NCI-H2081 treated with DMSO at 0.1 percent for 48 hours (cell line): ENCODE data around the gene VWA7.
"Not testable (repeated sequence)": the region's sequence is repeated elsewhere in the genome, so short reads cannot be mapped to it uniquely, and the experiment has no call there.

Experiments
- DNase-seq: peaks from one replicate; lab custom pipeline; 2025; lab: John Stamatoyannopoulos, UW

VWA7 gene, protein sequence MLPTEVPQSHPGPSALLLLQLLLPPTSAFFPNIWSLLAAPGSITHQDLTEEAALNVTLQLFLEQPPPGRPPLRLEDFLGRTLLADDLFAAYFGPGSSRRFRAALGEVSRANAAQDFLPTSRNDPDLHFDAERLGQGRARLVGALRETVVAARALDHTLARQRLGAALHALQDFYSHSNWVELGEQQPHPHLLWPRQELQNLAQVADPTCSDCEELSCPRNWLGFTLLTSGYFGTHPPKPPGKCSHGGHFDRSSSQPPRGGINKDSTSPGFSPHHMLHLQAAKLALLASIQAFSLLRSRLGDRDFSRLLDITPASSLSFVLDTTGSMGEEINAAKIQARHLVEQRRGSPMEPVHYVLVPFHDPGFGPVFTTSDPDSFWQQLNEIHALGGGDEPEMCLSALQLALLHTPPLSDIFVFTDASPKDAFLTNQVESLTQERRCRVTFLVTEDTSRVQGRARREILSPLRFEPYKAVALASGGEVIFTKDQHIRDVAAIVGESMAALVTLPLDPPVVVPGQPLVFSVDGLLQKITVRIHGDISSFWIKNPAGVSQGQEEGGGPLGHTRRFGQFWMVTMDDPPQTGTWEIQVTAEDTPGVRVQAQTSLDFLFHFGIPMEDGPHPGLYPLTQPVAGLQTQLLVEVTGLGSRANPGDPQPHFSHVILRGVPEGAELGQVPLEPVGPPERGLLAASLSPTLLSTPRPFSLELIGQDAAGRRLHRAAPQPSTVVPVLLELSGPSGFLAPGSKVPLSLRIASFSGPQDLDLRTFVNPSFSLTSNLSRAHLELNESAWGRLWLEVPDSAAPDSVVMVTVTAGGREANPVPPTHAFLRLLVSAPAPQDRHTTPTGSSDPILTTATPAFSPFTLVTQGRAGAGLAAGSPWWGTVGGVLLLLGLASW

DNA sequence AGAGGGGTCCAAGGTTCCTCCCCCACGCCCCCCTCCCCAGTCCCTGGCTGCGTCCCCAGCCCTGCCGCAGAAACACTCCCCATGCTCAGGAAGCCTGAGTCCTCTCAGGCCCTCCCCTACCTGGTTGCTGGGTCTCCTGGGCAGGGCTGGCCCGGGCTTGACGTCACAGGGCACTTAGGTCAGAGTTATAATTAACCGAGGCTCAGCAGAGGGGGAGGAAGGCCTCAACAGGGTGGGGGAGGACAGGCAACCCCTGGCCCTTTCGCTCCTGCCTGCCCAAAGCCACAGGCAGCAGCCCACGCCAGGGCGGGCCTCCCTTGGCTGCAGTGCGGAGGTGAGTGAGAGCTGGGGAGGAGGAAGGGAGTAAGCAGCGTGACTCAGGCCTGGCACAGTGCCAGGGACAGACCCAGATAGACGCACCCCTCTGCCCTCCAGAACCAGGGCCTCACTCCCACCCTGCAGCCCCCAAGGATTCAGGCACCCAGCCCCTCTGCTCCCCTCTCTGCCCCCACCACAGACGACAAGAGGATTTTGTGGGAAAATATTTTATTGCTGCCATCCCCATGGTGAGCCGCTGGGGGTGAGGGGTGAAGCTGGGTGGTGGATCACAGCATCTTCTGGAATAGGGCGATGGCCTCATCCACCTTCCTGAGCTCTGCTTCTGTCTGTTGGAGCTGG is at the start of gene VWA7:
TSS of gene VWA7 (minus strand) at position 340 of the 678 bp plus-strand sequence. CDS start 549 bp downstream, outside the sequence.
- DNase-seq, result no peak

DNA sequence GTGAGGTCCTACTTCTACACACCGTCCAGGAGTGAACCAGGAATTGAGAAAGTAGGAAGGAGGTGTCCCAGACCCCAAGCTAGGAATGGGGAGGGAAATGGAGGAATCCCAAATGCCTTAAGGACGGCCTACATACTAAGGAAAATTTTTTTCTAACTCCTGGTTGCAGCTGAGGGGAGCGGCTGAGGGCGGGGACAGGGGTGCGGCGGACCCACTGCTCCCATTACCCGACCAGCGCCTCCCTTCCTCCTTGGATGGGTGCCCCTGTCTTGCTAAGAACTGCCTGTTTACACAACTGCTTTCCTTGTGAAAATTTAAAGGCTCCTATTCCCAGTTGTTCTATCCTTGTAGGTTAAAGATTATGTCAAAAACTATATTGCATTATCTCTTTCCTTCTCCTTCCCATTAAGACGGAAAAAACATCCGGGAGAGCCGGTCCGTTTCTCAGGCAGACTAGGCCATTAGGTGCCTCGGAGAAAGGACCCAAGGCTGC is 49.7 kb upstream of the VWA7 start:
- no peak for DNase-seq

DNA sequence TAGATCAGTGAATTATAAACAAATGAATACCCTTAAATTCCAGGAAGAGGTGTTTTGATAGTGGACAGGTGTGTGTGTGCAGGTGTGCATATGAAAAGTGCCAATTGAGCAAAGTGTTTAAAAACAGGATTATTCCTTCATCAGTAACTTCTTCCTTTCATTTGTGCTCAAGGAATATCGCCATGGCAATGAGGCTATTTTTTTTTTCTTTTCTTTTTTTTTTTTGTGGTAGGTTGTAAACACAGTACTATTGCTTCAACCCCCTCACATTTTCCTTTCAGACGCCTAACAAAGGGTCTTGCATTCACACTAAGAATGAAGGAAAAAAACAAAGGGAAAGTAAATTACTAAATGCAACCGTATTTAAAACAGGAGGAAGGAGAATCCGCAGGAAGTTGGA is 48.4 kb upstream of the VWA7 start:
- no peak for DNase-seq

DNA sequence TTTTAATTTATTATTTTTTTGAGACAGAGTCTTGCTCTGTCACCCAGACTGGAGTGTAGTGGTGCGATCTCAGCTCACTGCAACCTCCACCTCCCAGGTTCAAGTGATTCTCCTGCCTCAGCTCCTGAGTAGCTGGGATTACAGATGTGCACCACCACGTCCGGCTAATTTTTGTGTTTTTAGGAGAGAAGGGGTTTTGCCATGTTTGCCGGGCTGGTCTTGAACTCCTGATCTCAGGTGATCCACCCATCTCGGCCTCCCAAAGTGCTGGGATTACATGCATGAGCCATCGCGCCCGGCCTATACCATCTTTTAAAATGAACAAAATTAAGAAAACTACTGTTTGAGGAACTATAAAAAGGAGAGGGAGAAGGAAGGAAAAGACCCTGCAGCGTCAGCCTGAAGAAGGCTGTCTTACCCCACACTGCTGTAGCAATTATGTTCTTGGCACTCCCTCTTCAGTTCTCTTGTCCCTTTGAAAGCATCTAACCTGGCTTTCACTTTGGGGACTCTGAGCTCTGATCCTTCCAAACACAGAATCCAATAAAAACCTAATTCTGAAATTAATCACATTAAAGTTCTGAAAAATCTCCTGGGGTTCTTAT is 46.6 kb upstream of the VWA7 start:
- not testable (repeated sequence) for DNase-seq

DNA sequence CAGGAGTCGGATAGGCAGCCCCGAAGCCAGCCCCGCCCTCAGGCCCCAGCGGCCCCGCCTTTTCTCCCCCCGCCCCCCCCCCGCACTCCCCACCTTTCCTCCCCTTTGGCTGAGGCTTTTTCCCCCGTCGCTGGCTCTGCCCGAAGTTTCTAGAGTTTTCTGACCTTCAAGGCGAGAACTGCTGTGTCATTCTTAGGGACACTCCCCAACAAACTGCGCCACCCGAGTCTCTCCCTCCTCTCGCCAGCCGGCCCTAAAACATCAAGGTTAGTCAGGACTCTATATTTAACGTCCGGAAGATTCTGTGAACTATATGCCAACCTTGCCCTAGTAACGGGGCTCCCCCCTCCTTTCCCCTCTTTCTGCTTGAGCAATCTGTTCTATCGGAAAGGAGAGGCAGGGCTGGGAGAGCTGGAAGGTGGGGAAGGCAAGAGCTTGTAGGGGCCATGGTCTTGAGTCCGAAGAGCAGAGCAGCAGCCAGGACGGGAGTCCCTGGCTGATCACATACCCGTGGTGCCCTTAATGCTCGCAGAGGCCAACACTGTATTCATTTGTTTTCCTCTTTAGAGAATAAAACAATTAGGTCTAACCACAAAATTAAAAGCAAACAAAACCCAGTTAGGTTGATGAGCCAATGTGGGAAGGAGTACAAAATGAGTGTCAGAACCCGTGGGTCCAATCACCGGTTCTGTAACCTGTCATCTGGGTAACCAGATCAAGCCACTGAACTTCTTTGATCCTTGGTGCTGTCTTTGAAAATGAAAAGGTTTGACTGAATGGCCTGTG is 45.1 kb upstream of the VWA7 start:
- DNase-seq, result no peak

DNA sequence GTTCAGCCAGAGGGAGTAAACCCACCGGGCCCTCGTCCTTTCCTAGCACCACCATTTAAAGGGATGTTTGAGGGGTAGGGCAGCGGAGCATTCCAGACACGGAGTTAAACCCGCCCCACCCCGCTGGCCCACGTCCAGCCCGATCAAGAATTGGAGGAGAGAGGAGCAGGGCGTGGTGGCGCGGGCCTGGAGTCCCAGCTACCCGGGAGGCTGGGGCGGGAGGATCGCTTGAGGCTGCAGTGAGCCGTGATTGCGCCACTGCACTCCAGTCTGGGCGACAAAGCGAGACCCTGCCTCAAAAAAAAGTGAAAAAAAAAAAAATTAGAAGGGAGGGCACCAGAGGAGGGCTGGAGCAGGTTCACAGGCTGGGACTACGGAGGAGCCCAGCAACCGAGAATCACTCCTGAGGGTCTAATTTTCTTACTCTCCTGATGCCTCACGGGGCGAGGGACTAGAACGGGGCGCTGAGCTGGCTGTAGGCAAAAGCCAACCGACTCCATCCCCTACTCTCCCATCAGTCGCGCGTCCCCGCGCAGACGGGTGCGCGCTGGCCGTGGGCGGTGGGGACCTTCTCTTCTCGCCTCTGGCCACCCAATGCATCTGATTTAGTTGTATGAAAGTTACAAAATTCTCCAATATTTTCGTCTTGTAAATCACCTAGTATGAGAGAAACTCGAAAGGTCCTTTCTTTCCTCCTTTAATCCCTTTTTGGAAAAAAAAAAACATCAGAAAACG is 44.3 kb upstream of the VWA7 start:
- no peak for DNase-seq

DNA sequence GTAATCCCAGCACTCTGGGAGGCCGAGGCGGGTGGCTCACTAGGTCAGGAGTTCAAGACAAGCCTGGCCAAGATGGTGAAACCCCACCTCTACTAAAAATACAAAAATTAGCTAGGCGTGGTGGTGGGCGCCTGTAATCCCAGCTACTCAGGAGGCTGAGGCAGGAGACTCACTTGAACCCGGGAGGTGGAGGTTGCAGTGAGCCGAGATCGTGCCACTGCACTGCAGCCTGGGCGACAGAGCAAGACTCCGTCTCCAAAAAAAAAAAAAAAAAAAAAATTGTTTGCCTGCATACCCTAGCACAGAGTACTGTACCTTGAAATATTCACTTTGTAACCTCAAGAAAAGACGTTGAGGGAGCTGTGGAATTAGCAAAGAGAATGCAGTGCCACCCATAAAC is 43.3 kb upstream of the VWA7 start:
- DNase-seq, result not testable (repeated sequence)

DNA sequence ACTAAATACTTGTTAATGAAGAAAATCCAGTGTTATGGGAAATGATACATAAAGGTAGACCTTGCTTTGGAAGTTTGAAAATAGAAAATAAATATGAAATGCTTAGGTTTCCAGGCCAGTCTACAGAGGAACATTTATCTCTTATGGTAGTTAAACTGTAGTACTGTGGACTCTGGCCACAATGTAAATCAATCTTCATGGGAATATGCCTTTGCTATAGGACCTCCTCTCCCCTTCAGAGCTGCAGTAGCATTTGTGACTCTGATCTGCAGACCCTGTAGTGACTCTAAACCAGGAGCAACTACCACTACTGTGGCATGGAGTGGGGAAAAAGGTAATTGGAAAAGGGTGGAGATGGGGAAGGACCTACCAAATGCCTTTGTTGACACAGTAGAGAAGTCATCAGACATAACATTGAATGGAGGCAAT is 42.8 kb upstream of the VWA7 start:
- DNase-seq, result no peak

DNA sequence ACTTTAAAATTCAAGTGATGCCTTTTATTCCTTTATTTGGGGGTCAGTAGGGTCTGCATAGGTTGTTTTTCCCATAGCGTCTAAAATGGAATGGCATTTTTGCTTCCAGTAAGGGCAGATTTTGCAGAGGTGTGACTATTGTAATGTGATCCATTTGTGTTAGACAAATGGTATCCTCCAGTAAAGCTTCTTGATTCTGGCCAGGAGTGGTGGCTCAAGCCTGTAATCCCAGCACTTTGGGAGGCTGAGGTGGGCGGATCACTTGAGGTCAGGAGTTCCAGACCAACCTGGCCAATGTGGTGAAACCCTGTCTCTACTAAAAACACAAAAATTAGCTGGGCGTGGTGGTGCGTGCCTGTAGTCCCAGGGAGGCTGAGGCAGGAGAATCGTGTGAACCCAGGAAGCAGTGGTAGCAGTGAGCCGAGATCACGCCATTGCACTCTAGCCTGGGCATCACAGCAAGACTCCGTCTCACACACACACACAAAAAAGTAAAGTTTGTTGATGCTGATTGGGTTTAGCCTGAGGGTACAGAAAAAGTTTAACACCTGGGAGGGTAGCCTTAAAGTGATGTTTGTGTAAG is 40.9 kb upstream of the VWA7 start:
- DNase-seq, result not testable (repeated sequence)

DNA sequence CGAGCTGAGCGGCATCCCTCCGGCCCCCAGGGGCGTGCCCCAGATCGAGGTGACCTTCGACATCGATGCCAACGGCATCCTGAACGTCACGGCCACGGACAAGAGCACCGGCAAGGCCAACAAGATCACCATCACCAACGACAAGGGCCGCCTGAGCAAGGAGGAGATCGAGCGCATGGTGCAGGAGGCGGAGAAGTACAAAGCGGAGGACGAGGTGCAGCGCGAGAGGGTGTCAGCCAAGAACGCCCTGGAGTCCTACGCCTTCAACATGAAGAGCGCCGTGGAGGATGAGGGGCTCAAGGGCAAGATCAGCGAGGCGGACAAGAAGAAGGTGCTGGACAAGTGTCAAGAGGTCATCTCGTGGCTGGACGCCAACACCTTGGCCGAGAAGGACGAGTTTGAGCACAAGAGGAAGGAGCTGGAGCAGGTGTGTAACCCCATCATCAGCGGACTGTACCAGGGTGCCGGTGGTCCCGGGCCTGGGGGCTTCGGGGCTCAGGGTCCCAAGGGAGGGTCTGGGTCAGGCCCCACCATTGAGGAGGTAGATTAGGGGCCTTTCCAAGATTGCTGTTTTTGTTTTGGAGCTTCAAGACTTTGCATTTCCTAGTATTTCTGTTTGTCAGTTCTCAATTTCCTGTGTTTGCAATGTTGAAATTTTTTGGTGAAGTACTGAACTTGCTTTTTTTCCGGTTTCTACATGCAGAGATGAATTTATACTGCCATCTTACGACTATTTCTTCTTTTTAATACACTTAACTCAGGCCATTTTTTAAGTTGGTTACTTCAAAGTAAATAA is 40.2 kb upstream of the VWA7 start:
- DNase-seq, result not testable (repeated sequence)

DNA sequence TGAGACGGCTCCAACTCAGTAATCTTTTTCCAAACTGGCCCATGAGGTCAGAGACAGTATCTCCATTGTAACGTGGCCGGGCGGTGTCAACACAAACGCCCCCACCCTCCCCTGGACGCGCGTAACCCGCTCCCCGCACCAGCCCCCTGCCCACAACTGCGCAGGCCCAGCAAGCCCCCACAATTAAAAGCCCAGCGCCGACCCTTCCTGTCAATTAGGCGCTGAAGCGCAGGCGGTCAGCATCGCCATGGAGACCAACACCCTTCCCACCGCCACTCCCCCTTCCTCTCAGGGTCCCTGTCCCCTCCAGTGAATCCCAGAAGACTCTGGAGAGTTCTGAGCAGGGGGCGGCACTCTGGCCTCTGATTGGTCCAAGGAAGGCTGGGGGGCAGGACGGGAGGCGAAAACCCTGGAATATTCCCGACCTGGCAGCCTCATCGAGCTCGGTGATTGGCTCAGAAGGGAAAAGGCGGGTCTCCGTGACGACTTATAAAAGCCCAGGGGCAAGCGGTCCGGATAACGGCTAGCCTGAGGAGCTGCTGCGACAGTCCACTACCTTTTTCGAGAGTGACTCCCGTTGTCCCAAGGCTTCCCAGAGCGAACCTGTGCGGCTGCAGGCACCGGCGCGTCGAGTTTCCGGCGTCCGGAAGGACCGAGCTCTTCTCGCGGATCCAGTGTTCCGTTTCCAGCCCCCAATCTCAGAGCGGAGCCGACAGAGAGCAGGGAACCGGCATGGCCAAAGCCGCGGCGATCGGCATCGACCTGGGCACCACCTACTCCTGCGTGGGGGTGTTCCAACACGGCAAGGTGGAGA is 38.1 kb upstream of the VWA7 start, which contains the start of the genes HSPA1A and HSPA1L:
TSS of gene HSPA1A (plus strand) at position 519 of the 814 bp plus-strand sequence. CDS start at position 733, 214 bp downstream.
TSS of gene HSPA1L (minus strand) at position 259 of the 814 bp plus-strand sequence. CDS start 3,311 bp downstream, outside the sequence.
- DNase-seq, result peak; percentile 58

DNA sequence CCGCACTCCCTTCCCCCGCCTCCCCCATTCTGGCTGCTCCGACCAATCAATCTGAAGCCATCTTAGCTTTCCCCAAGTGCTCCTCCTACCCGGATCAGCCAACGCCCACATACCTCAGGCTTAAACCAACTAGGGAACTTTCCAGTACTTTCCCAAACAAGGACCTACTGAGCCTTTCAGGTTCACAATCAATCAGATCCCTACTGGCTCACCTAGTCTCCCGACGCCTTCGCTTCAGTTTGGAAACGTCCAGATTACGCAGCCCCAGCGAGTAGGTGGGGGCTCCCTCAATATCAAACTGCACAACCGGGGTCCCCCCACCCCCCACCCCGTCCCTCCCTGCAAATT is 37.5 kb upstream of the VWA7 start:
- DNase-seq, result peak; percentile 69

DNA sequence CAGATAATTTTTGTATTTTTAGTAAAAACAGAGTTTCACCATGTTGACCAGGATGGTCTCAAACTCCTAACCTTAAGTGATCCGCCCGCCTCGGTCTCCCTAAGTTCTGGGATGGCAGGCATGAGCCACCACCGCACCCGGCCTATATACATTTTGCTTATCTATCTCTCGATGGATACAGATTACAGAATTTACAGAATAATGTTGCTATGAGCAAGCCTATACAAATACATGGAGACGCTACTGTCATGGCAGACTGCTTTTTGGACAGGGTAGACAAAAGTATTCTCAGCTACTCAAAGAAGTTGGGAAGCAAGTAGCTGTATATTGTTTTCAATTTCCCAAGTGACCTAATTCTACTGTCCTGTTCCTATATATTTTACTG is 36.3 kb upstream of the VWA7 start:
- no peak for DNase-seq

DNA sequence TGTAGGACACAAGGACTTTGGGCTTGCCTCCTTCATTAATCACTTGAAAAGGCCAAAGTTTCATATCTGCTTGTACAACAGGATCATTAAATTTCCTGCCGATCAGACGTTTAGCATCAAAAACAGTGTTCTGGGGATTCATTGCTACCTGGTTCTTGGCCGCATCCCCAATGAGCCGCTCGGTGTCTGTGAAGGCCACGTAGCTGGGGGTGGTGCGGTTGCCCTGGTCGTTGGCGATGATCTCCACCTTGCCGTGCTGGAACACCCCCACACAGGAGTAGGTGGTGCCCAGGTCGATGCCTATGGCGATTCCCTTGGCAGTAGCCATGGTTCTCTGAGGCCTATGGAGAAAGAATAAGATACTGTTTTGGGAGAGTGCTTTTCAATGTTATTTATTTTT is 34.5 kb upstream of the VWA7 start:
- no peak for DNase-seq

DNA sequence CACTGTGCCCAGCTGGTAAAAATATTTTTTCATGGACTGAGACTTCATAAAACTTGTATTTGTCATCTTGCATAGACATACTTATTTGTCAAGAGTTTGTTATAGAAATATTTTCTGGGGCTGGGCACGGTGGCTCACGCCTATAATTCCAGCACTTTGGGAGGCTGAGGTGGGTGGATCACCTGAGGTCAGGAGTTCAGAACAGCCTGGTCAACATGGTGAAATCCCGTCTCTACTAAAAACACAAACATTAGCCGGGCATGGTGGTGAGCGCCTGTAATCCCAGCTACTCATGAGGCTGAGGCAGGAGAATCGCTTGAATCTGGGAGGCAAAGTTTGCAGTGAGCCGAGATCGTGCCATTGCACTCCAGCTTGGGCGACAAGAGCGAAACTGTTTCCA is 31.5 kb upstream of the VWA7 start:
- DNase-seq, result not testable (repeated sequence)

DNA sequence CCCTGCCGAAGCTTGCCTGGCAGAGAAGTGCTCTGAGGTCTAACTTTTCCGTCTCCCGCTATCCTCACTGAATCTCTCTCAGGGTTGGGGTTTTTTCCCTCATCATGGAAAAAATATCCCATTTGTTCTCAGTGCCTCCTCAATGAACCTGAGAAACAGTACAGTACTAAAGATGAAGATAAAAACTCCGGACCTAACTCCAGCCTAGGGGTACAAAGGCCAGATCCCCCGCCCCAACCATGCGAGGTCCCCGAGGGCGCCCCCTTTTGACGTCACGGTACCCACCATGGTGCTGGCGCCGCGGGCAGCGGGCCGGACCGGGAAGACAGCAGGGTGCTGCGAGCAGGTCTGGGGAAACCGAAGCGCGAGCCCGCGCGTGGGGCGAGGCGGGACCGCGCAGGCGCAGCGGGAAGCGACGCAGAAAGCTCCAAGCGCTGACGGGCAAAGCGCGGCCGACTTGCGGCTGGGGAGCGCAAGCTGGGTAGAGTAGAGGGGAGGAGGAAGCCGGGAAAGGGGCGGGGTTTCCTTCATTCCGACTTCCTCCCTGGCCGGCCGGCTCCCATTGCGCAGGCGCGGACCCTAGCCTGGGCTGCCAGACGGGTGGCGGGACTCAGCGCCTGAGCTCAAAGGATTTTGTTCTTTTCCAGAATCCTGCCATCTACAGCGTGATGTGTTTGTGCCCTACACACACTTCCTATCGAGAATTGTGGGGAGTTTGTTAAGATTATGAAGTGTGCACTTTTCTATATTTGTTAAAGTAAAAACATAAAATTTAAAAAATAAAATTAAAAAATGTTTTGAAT is 29.5 kb upstream of the VWA7 start, which contains the start of gene LSM2:
TSS of gene LSM2 (minus strand) at position 497 of the 803 bp plus-strand sequence. CDS start at position 288, 209 bp downstream.
- DNase-seq, result peak; percentile 85

DNA sequence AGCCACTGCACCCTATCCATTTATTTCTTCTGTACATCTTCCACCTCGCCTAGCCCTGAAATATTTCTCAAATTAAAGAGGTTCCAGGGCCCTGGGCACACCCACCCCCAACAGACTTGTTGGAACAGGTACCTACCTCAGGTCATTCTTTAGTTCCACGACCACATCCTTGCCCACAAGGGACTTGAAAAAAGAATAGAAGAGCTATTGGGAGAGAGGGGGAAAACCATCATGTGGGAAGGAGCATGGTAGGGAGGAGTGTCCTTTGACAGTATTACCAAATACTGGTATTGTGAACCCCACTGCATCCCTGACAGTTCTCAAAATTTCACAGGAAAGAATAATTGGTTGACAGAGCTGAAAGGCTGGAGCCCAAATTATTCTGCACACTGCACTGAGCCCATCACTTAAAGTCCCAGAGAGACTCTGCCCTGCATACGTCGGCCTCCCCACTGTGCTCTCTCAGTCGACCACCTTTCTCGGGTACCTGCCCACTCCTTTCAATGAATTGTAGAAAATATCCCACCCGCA is 28.9 kb upstream of the VWA7 start:
- DNase-seq, result no peak
